ENCODE measurements around the gene PRDM15. TPM values are rescaled to one million over a fixed set of nuclear protein-coding genes. Genes with fewer than 3 reads are reported as not detected.

Gene PRDM15
- total RNA-seq, 1 experiment from 2014 or later = 3.0 TPM

- Histone ChIP-seq H2AFZ (ENCODE audit: low read length) (no peak overlapping the region), H3K9me2 (replicated peaks; ENCODE audit: insufficient read depth, low read length) (no peaks in the 10 kb centered on the region), H3K79me2 (ENCODE audit: low read length) (no peaks in the 10 kb centered on the region), H3K4me2 (ENCODE audit: low read depth, low read length, poor library complexity, severe bottlenecking) (no peak overlapping the region), H4K20me1 (ENCODE audit: insufficient read depth, low read depth, low read length) (no peaks in the 10 kb centered on the region), H3K4me3 (ENCODE audit: low read length) (no peak overlapping the region), H3K9ac (ENCODE audit: low read length) (no peak overlapping the region), H3K4me1 (ENCODE audit: low read length) (peaks cover 8% of the 10 kb centered on the region), H3K9me3 (ENCODE audit: low read length) (no peaks in the 10 kb centered on the region), H3K27ac (ENCODE audit: low read length) (no peak overlapping the region), H3K36me3 (ENCODE audit: insufficient read depth, low read length) (no peaks in the 10 kb centered on the region), H3K27me3 (ENCODE audit: low read length) (no peaks in the 10 kb centered on the region)
- DNase-seq = no peak
Observed at GRCh38 chr21:41784456-41785102, 94.6 kb downstream of the PRDM15 start.

DNA sequence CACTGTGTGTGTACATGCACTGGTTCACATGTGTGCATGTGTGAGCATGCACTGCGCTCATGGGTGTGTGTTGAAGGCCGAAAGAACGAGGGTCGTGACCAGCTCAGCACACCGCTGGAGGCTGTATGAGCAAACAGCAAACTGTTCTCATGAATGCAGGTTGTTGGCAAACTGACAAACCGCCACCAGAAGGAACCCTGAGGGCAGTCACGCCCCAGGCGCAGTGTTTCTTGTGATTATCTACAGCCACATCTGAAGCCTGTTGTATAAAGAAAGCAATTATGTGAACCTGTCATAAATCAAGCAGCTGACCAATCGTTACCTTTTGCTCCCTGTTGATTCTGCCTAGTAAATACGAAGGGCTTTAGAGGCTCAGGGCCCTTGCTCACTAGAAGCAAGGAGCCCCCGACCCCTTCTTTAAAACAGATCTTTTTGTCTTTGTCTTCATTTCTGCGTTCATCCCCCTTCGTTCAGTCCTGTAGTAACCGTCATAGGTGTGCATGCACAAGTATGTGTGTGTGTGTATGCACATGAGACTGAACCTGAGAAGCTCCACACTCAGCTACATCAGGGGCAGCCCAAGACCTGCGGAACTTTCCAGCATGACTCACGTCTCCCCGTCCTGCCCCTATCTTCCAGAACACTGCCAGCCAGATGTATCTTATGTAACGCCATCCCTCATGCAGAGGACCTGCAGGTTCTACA, 95.5 kb downstream of the PRDM15 start:
- H3K27ac ChIP-seq (ENCODE audit: low read length) = no peak overlapping the region
- no peaks in the 10 kb centered on the region for H3K36me3 ChIP-seq (ENCODE audit: insufficient read depth, low read length)
- no peak overlapping the region for H3K4me2 ChIP-seq (ENCODE audit: low read depth, low read length, poor library complexity, severe bottlenecking)
- no peak for DNase-seq
- no peaks in the 10 kb centered on the region for H3K9me2 ChIP-seq (replicated peaks; ENCODE audit: insufficient read depth, low read length)
- no peak overlapping the region for H3K9ac ChIP-seq (ENCODE audit: low read length)
- no peaks in the 10 kb centered on the region for H3K9me3 ChIP-seq (ENCODE audit: low read length)
- H4K20me1 ChIP-seq (ENCODE audit: insufficient read depth, low read depth, low read length) = no peaks in the 10 kb centered on the region
- no peak overlapping the region for H2AFZ ChIP-seq (ENCODE audit: low read length)
- no peaks in the 10 kb centered on the region for H3K27me3 ChIP-seq (ENCODE audit: low read length)
- no peaks in the 10 kb centered on the region for H3K79me2 ChIP-seq (ENCODE audit: low read length)
- peaks cover 8% of the 10 kb centered on the region for H3K4me1 ChIP-seq (ENCODE audit: low read length)
- no peak overlapping the region for H3K4me3 ChIP-seq (ENCODE audit: low read length)

- H3K27ac ChIP-seq (ENCODE audit: low read length) = no peak overlapping the region
- no peaks in the 10 kb centered on the region for H3K9me2 ChIP-seq (replicated peaks; ENCODE audit: insufficient read depth, low read length)
- no peaks in the 10 kb centered on the region for H3K36me3 ChIP-seq (ENCODE audit: insufficient read depth, low read length)
- H3K4me2 ChIP-seq (ENCODE audit: low read depth, low read length, poor library complexity, severe bottlenecking) = no peak overlapping the region
- no peak for DNase-seq
- no peaks in the 10 kb centered on the region for H4K20me1 ChIP-seq (ENCODE audit: insufficient read depth, low read depth, low read length)
- H3K27me3 ChIP-seq (ENCODE audit: low read length) = no peaks in the 10 kb centered on the region
- H3K4me3 ChIP-seq (ENCODE audit: low read length) = no peak overlapping the region
- no peak overlapping the region for H2AFZ ChIP-seq (ENCODE audit: low read length)
- no peaks in the 10 kb centered on the region for H3K4me1 ChIP-seq (ENCODE audit: low read length)
- no peaks in the 10 kb centered on the region for H3K9me3 ChIP-seq (ENCODE audit: low read length)
- no peaks in the 10 kb centered on the region for H3K79me2 ChIP-seq (ENCODE audit: low read length)
- H3K9ac ChIP-seq (ENCODE audit: low read length) = no peak overlapping the region
Observed at GRCh38 chr21:41781050-41781410, 98.1 kb downstream of the PRDM15 start.

DNA sequence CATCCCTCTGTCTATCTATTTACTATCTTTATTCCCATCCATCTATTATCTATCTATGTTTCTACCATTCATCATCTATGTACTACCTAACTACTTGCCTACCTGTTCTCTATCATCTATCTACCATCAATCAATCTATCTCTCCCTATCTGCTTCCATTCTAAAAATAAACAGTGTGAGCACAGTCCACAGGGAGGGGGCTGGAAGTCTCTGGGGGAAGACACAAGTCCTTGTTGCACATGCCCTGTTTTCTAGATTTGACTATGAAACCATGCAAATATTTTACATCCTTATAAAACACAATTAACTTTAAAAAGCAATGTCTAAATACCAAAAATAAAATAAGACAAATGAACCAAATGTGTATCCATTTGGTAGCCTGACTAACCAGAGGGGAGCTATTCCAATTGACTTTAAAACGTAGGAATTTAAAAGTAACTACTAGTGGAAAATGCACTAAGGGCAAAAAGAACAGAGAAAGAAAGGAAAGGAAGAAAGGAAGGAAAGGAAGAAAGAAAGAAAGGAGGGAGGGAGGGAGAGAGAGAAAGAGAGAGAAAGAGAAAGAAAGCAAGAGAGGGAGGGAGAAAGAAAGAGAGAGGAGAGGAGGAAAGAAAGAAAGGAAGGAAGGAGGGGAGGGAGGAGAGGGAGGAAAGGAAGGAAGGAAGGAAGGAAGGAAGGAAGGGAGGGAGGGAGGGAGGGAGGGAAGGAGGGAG, 98.7 kb downstream of the PRDM15 start:
- Histone ChIP-seq H3K27me3 (ENCODE audit: low read length) (no peaks in the 10 kb centered on the region), H2AFZ (ENCODE audit: low read length) (no peak overlapping the region), H3K36me3 (ENCODE audit: insufficient read depth, low read length) (no peaks in the 10 kb centered on the region), H3K79me2 (ENCODE audit: low read length) (no peaks in the 10 kb centered on the region), H4K20me1 (ENCODE audit: insufficient read depth, low read depth, low read length) (no peaks in the 10 kb centered on the region), H3K4me3 (ENCODE audit: low read length) (no peak overlapping the region), H3K27ac (ENCODE audit: low read length) (no peak overlapping the region), H3K4me2 (ENCODE audit: low read depth, low read length, poor library complexity, severe bottlenecking) (no peak overlapping the region), H3K9me2 (replicated peaks; ENCODE audit: insufficient read depth, low read length) (no peaks in the 10 kb centered on the region), H3K9ac (ENCODE audit: low read length) (no peak overlapping the region), H3K4me1 (ENCODE audit: low read length) (no peaks in the 10 kb centered on the region), H3K9me3 (ENCODE audit: low read length) (no peaks in the 10 kb centered on the region)
- no peak for DNase-seq

DNA sequence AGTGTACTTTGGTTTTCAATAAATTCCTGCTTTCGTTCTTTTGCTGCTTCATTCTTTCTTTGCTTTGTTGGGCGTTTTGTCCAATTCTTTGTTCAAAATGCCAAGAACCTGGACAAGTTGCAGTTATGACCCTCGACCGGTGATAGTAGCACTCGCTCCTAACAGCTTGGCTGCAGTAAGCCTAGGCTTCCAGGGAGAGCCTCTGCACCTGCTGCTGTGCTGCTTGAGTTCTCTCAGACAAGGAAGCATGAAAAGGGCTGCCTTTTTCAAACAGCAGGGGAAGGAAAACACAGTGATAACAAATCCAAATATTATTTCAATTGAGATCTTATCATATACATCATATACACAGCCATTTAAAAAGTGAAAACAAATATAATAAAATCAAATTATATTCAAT, 99.5 kb downstream of the PRDM15 start:
- Histone ChIP-seq H3K4me2 (ENCODE audit: low read depth, low read length, poor library complexity, severe bottlenecking) (no peak overlapping the region), H3K27me3 (ENCODE audit: low read length) (no peaks in the 10 kb centered on the region), H2AFZ (ENCODE audit: low read length) (no peak overlapping the region), H3K9me2 (replicated peaks; ENCODE audit: insufficient read depth, low read length) (no peaks in the 10 kb centered on the region), H3K27ac (ENCODE audit: low read length) (no peak overlapping the region), H3K9ac (ENCODE audit: low read length) (no peak overlapping the region), H3K79me2 (ENCODE audit: low read length) (no peaks in the 10 kb centered on the region), H3K36me3 (ENCODE audit: insufficient read depth, low read length) (no peaks in the 10 kb centered on the region), H4K20me1 (ENCODE audit: insufficient read depth, low read depth, low read length) (no peaks in the 10 kb centered on the region), H3K9me3 (ENCODE audit: low read length) (no peaks in the 10 kb centered on the region), H3K4me1 (ENCODE audit: low read length) (no peaks in the 10 kb centered on the region), H3K4me3 (ENCODE audit: low read length) (no peak overlapping the region)
- DNase-seq = no peak

GRCh38 chr21:41778930-41779600, 100.1 kb downstream of the PRDM15 start:
- Histone ChIP-seq H3K27me3 (ENCODE audit: low read length) (no peaks in the 10 kb centered on the region), H3K79me2 (ENCODE audit: low read length) (no peaks in the 10 kb centered on the region), H2AFZ (ENCODE audit: low read length) (no peak overlapping the region), H3K9ac (ENCODE audit: low read length) (no peak overlapping the region), H3K4me2 (ENCODE audit: low read depth, low read length, poor library complexity, severe bottlenecking) (no peak overlapping the region), H4K20me1 (ENCODE audit: insufficient read depth, low read depth, low read length) (no peaks in the 10 kb centered on the region), H3K9me3 (ENCODE audit: low read length) (no peaks in the 10 kb centered on the region), H3K4me1 (ENCODE audit: low read length) (no peaks in the 10 kb centered on the region), H3K4me3 (ENCODE audit: low read length) (no peak overlapping the region), H3K36me3 (ENCODE audit: insufficient read depth, low read length) (no peaks in the 10 kb centered on the region), H3K9me2 (replicated peaks; ENCODE audit: insufficient read depth, low read length) (no peaks in the 10 kb centered on the region), H3K27ac (ENCODE audit: low read length) (no peak overlapping the region)
- no peak for DNase-seq

DNA sequence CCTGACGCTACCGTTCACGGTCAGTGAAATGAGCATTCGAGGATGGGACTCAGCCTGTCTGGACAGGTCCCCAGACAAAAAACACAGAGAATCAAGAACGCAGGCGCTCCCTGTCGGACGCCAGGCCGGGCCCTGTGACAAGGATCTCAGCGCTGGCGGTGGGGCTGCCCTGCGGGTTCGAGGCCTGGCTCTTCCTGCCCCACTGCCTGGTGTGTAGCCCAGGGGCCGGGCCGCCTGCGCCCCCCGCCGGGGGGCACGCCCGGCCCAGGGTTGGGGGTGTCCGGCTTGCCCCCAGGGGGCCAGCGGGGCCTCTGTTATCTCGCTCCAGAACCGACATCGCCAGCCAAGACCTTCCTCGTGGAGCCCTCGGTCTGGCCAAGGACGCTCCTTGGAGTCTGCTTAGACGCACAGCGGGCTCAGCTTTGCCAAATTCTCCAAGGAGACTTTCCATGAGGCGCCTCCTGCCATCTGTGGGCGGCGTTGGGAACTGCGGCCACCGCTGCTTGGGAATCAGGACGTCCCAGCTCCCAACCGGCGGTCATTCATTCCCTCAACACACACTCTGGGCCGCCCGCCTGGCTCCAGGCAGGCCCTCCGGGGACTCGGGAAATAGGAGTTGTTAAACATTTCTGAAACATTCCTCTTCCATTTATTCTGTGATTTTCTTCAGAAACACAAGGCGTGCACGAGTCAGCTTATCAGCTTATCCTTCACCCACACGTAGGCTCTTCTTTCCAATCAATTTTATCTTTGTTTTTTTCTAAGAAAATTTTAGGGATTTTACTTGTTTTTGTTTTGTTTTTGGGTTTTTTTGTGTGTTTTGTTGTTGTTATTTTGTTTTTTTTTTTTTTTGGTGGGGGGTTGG, 101.0 kb downstream of the PRDM15 start:
- H3K36me3 ChIP-seq (ENCODE audit: insufficient read depth, low read length) = no peaks in the 10 kb centered on the region
- H3K4me1 ChIP-seq (ENCODE audit: low read length) = no peaks in the 10 kb centered on the region
- no peaks in the 10 kb centered on the region for H4K20me1 ChIP-seq (ENCODE audit: insufficient read depth, low read depth, low read length)
- H3K79me2 ChIP-seq (ENCODE audit: low read length) = no peaks in the 10 kb centered on the region
- no peak overlapping the region for H3K9ac ChIP-seq (ENCODE audit: low read length)
- H3K4me2 ChIP-seq (ENCODE audit: low read depth, low read length, poor library complexity, severe bottlenecking) = no peak overlapping the region
- no peaks in the 10 kb centered on the region for H3K27me3 ChIP-seq (ENCODE audit: low read length)
- no peak overlapping the region for H3K27ac ChIP-seq (ENCODE audit: low read length)
- H3K4me3 ChIP-seq (ENCODE audit: low read length) = no peak overlapping the region
- no peak overlapping the region for H2AFZ ChIP-seq (ENCODE audit: low read length)
- no peaks in the 10 kb centered on the region for H3K9me3 ChIP-seq (ENCODE audit: low read length)
- H3K9me2 ChIP-seq (replicated peaks; ENCODE audit: insufficient read depth, low read length) = no peaks in the 10 kb centered on the region
- peak; percentile 51 for DNase-seq
